ENCODE measurements around the gene DOCK10.

Gene DOCK10

DNA sequence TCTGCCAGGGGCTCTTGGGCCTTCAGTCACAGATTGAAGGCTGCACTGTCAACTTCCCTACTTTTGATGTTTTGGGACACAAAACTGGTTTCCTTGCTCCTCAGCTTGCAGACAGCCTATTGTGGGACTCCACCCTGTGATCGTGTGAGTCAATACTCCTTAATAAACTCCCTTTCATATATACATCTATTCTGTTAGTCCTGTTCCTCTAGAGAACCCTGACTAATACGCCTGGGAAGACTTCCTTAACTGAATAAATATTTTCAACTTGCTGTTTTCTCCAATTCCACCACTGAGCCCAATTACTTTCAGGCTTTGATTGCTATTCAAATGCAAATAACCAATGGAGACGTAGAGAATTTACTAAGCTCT, 264.7 kb downstream of the DOCK10 start:
- TF ChIP-seq, protein P1, sequence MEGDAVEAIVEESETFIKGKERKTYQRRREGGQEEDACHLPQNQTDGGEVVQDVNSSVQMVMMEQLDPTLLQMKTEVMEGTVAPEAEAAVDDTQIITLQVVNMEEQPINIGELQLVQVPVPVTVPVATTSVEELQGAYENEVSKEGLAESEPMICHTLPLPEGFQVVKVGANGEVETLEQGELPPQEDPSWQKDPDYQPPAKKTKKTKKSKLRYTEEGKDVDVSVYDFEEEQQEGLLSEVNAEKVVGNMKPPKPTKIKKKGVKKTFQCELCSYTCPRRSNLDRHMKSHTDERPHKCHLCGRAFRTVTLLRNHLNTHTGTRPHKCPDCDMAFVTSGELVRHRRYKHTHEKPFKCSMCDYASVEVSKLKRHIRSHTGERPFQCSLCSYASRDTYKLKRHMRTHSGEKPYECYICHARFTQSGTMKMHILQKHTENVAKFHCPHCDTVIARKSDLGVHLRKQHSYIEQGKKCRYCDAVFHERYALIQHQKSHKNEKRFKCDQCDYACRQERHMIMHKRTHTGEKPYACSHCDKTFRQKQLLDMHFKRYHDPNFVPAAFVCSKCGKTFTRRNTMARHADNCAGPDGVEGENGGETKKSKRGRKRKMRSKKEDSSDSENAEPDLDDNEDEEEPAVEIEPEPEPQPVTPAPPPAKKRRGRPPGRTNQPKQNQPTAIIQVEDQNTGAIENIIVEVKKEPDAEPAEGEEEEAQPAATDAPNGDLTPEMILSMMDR (IDR thresholded peaks at IDR 0.05; ENCODE audit: low read depth, low read length), result no peak
- Histone ChIP-seq H3K36me3 (no peaks in the 10 kb centered on the region), H3K27me3 (no peaks in the 10 kb centered on the region), H3K9me3 (no peaks in the 10 kb centered on the region), H3K4me1 (no peaks in the 10 kb centered on the region), H3K4me3 (ENCODE audit: low read depth, low read length) (no peak overlapping the region)
- no peak for DNase-seq

DNA sequence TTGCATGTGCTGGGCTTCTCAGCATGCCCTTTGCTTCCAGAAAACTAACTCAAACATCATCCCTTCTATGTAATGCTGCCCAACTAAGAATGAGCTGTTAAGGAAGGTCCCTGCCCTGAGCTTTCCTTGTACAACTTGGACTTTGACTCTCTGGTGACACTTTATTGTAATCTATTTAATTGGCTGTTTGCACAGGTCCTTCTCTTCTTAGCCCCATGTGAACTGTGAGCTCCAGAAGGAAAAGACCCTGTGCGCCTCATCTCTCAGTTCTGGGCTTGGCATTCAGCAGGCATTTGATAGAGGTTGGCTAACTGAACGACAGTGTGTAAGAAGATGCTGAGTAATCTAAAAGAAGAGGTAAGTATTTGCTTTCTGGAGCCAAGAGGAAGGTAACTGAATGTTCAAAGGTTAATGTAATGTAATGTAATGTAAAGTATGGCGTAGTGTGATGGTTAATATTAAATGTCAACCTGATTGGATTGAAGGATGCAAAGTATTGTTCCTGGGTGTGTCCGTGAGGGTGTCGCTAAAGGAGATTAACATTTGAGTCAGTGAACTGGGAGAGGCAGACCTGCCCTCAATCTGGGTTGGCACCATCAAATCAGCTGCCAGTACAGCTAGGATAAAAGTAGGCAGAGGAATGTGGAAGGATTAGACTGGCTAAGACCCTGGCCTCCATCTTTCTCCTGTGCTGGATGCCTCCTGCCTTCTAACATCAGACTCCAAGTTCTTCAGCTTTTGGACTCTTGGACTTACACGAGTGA, 265.3 kb downstream of the DOCK10 start:
- Histone ChIP-seq H3K4me1 (no peaks in the 10 kb centered on the region), H3K27me3 (no peaks in the 10 kb centered on the region), H3K9me3 (no peaks in the 10 kb centered on the region), H3K36me3 (no peaks in the 10 kb centered on the region), H3K4me3 (ENCODE audit: low read depth, low read length) (no peak overlapping the region)
- TF ChIP-seq, protein P1 (IDR thresholded peaks at IDR 0.05; ENCODE audit: low read depth, low read length), result no peak
- DNase-seq, result no peak

DNA sequence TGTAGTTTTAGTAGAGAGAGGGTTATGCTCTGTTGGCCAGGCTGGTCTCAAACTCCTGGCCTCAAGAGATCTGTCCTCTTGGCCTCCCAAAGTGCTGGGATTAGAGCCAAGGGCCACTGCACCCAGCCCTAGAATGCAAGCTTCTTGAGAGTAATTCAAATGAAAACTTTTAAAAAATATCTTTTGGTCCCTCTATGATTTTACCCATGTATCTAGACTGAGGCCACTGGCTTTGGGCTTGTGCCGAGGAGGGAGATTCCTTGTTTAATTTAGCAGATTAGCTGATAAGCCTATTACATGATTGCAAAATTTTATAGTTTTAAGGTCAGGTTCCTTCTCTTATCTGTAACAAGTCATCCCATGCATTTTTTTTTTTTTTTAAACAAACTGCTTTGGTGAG, 266.6 kb downstream of the DOCK10 start:
- Histone ChIP-seq H3K36me3 (no peaks in the 10 kb centered on the region), H3K9me3 (no peaks in the 10 kb centered on the region), H3K4me3 (ENCODE audit: low read depth, low read length) (no peak overlapping the region), H3K4me1 (no peaks in the 10 kb centered on the region), H3K27me3 (no peaks in the 10 kb centered on the region)
- DNase-seq, result no peak
- TF ChIP-seq, protein P1 (IDR thresholded peaks at IDR 0.05; ENCODE audit: low read depth, low read length), result no peak

DNA sequence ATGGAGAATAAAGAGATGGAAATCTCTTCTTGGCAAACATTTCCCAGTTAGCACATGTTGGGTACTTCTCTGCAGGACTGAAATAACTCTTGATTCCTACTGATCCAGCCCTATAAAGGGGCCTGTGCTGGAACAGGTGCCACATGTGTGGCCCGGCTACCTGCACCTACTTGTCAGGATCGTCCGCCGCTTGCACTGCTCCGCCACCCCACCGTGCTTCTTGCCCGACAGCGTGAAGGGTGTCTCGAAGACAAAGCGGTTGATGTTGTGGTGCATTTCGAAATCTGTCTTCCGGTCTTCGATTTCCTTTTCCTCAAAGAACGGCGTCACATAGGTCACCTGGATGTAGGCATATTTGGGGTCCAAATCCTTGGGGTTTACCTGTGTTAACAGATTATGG, 267.5 kb downstream of the DOCK10 start:
- H3K27me3 ChIP-seq, result no peaks in the 10 kb centered on the region
- DNase-seq, result no peak
- no peaks in the 10 kb centered on the region for H3K36me3 ChIP-seq
- no peak overlapping the region for H3K4me3 ChIP-seq (ENCODE audit: low read depth, low read length)
- H3K4me1 ChIP-seq, result no peaks in the 10 kb centered on the region
- no peaks in the 10 kb centered on the region for H3K9me3 ChIP-seq
- TF ChIP-seq, protein P1 (IDR thresholded peaks at IDR 0.05; ENCODE audit: low read depth, low read length), result no peak

DNA sequence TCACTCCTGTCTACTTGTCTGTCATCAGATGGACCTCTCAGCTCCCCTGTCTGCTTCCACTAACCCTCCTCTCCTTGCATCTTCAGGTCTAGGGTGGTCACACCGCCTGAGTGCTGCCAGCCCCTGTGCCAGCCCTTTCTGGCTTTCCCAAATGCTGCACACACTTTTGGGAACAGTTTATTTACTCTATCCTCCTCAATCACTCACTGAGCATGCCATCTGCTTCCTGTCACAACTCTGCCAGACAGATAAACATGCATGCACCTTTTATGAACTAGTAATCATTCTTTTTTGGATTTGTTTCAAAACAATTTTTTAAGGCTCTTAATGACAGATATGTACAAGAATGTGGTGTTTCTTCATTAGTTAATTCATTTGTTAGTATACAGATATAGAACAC, 269.8 kb downstream of the DOCK10 start:
- Histone ChIP-seq H3K36me3 (no peaks in the 10 kb centered on the region), H3K27me3 (no peaks in the 10 kb centered on the region), H3K4me1 (no peaks in the 10 kb centered on the region), H3K4me3 (ENCODE audit: low read depth, low read length) (no peak overlapping the region), H3K9me3 (no peaks in the 10 kb centered on the region)
- no peak for DNase-seq
- TF ChIP-seq, protein P1 (IDR thresholded peaks at IDR 0.05; ENCODE audit: low read depth, low read length), result no peak

DNA sequence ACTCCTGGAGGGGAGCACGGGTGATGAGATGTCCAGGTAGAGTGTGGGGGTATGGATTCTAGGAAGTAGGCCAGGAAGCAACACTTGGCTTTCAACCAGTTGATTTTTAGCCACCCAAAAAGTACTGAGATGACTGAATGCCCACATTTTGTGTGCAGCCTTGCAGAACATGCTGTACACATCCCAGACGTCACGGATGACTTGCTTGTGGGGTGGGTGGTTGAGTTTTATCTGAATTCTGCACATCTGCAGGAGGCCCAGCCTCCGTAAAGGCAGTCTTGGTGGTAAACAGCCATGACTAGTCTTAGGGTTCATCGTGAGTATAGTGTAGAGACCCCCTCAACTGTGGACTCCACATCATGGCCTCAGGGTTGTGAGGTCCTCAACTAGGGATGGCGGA, 272.8 kb downstream of the DOCK10 start:
- Histone ChIP-seq H3K4me1 (no peaks in the 10 kb centered on the region), H3K9me3 (no peaks in the 10 kb centered on the region), H3K36me3 (no peaks in the 10 kb centered on the region), H3K4me3 (ENCODE audit: low read depth, low read length) (no peak overlapping the region), H3K27me3 (no peaks in the 10 kb centered on the region)
- DNase-seq, result no peak
- TF ChIP-seq, protein P1 (IDR thresholded peaks at IDR 0.05; ENCODE audit: low read depth, low read length), result no peak

Measured in BE2C (cell line).